HEK293 (cell line): ENCODE data around the gene ZWILCH.
A peak's percentile ranks its signal among the peaks of the same experiment; 100 is the strongest.

Experiments used
- CTCF ChIA-PET: fragments of 350-600 bp; formaldehyde crosslinking; extraction: SDS; loops from one replicate; lab custom pipeline; 2021; ENCODE audit warnings: antibody characterized with exemption; lab: Yijun Ruan, JAX
- POLR2A ChIA-PET: fragments of 300-600 bp; formaldehyde crosslinking; extraction: SDS; loops from one replicate; lab custom pipeline; 2020; ENCODE audit warnings: antibody characterized with exemption, inconsistent platforms; lab: Yijun Ruan, JAX
- H3K27ac ChIP-seq: fragments of 200-500 bp; sonication (Bioruptor generic); 2 replicates; pipeline ENCODE4 v1.5.1; 2014; ENCODE audit warnings: low read depth, low read length, control low read depth, inconsistent platforms; ENCODE audit errors: extremely low read depth
- H3K36me3 ChIP-seq, 2 experiments: fragments of 200-500 bp in 1 of 2; sonication (Bioruptor generic) in 1 of 2; 1 replicate in 1 of 2; 2 replicates in 1 of 2; pipeline ENCODE4 v1.5.1; 2014 to 2017; ENCODE audit warnings: inconsistent platforms in 2 of 2, low read length in 2 of 2; ENCODE audit not compliant: control insufficient read depth in 2 of 2, insufficient read depth in 1 of 2
- H3K4me1 ChIP-seq: fragments of 200-500 bp; sonication (Bioruptor generic); 2 replicates; pipeline ENCODE4 v1.5.1; 2014; ENCODE audit warnings: mild to moderate bottlenecking, low read length, inconsistent platforms; ENCODE audit not compliant: control insufficient read depth, insufficient read depth
- H3K4me3 ChIP-seq: 2 replicates; pipeline ENCODE4 v1.5.1; 2011; ENCODE audit warnings: low read depth, mild to moderate bottlenecking, control low read depth, low read length, moderate library complexity
- H3K9me3 ChIP-seq: fragments of 200-500 bp; sonication (Bioruptor generic); 2 replicates; pipeline ENCODE4 v1.5.1; 2014; ENCODE audit warnings: low read depth, low read length, inconsistent platforms; ENCODE audit not compliant: control insufficient read depth, insufficient read depth
- BCL11B ChIP-seq: fragments of 450-650 bp; formaldehyde crosslinking; IDR thresholded peaks from 2 replicates; pipeline ENCODE4 v1.5.1; 2016; ENCODE audit warnings: low read depth, missing biosample characterization, missing genetic modification characterization
- KLF7 ChIP-seq: fragments of 450-650 bp; formaldehyde crosslinking; IDR thresholded peaks from 2 replicates; pipeline ENCODE4 v1.5.1; 2016; ENCODE audit warnings: missing biosample characterization, missing genetic modification characterization, borderline replicate concordance
- ZBTB1 ChIP-seq: fragments of 450-650 bp; formaldehyde crosslinking; IDR thresholded peaks from 2 replicates; pipeline ENCODE4 v1.5.1; 2016; ENCODE audit warnings: missing biosample characterization, missing genetic modification characterization
- ZFP41 ChIP-seq: fragments of 450-650 bp; formaldehyde crosslinking; IDR thresholded peaks from 2 replicates; pipeline ENCODE4 v1.5.1; 2016; ENCODE audit warnings: missing biosample characterization, missing genetic modification characterization, borderline replicate concordance
- ZNF155 ChIP-seq: fragments of 450-650 bp; formaldehyde crosslinking; IDR thresholded peaks from 2 replicates; pipeline ENCODE4 v1.5.1; 2016; ENCODE audit warnings: missing biosample characterization, missing genetic modification characterization
- ZNF2 ChIP-seq: fragments of 450-650 bp; formaldehyde crosslinking; IDR thresholded peaks from 2 replicates; pipeline ENCODE4 v1.5.1; 2016; ENCODE audit warnings: missing biosample characterization, missing genetic modification characterization
- ZNF354C ChIP-seq: fragments of 450-650 bp; formaldehyde crosslinking; IDR thresholded peaks from 2 replicates; pipeline ENCODE4 v1.5.1; 2016; ENCODE audit warnings: missing biosample characterization, missing genetic modification characterization, low read depth, borderline replicate concordance
- ZNF391 ChIP-seq: fragments of 450-650 bp; formaldehyde crosslinking; IDR thresholded peaks from 2 replicates; pipeline ENCODE4 v1.5.1; 2016; ENCODE audit warnings: low read depth, missing biosample characterization, missing genetic modification characterization, borderline replicate concordance
- TF ChIP-seq, protein P1 (sequence below): fragments of 450-650 bp; formaldehyde crosslinking; conservative IDR thresholded peaks from 2 replicates; pipeline ENCODE4 v1.5.1; 2016; ENCODE audit warnings: low read depth, missing biosample characterization, missing genetic modification characterization
- TF ChIP-seq, protein P2 (sequence below): fragments of 450-650 bp; formaldehyde crosslinking; IDR thresholded peaks from 2 replicates; pipeline ENCODE4 v1.5.1; 2017; ENCODE audit warnings: missing biosample characterization, missing genetic modification characterization
- TF ChIP-seq, protein P3 (sequence below): fragments of 450-650 bp; formaldehyde crosslinking; IDR thresholded peaks from 2 replicates; pipeline ENCODE4 v1.5.1; 2017; ENCODE audit warnings: missing biosample characterization, mild to moderate bottlenecking, missing genetic modification characterization, moderate library complexity
- TF ChIP-seq, protein P4 (sequence below): fragments of 450-650 bp; formaldehyde crosslinking; IDR thresholded peaks from 2 replicates; pipeline ENCODE4 v1.5.1; 2016; ENCODE audit warnings: missing biosample characterization, missing genetic modification characterization
- TF ChIP-seq, protein P5 (sequence below): fragments of 450-650 bp; formaldehyde crosslinking; IDR thresholded peaks from 2 replicates; pipeline ENCODE4 v1.5.1; 2016; ENCODE audit warnings: missing biosample characterization, missing genetic modification characterization

The ZWILCH gene

DNA sequence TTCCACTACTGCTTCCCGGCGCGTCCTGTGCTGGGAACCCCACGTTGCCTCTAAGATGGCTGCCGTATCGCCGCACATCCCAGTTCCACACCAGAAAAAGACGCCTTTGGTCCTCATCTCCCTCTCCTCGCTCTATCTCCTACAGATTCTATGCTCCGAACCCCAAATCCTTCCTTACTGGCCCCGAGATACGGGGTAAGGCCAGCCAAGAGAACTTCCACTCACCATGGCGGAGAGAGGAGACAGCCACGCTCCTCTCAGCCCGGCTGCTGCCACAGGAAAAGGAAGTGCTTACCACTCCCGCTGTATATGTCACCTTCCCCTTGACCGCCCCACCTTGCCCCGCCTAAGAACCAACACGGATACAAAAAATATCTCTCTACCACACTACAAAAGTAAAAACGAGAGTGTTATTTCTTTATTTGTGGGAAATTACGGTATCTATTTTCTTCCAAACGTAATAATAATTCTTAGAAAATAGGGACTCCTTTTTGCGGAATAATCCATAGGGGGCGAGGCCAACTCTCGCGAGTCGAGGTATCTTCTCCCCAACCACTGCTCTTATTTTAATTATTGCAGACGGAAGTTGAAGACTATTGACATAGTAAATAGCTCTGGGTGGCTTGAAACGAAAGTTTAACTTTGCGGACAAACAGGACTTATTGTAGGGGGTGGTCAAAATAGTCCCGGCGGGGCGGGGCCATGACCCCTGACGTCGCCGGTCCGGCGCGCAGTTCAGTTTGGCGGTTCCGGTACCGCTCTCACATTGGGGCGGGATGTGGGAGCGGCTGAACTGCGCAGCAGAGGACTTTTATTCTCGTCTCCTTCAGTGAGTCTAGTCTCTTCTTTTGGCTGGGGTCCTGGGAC lies at the start of gene ZWILCH, which contains the start of gene RPL4 (continued):
- TF ChIP-seq KLF7 (tag by site-specific recombination) (peak; percentile 97), ZBTB1 (0 out of 2 replicates have a peak, but pooled peaks have one; percentile 18), ZNF2 (tag by site-specific recombination) (peak; percentile 78; the same call in 1 of the 2 replicates), ZFP41 (tag by site-specific recombination) (0 out of 2 replicates have a peak, but pooled peaks have one; percentile 46)
- TF ChIP-seq, protein P1, sequence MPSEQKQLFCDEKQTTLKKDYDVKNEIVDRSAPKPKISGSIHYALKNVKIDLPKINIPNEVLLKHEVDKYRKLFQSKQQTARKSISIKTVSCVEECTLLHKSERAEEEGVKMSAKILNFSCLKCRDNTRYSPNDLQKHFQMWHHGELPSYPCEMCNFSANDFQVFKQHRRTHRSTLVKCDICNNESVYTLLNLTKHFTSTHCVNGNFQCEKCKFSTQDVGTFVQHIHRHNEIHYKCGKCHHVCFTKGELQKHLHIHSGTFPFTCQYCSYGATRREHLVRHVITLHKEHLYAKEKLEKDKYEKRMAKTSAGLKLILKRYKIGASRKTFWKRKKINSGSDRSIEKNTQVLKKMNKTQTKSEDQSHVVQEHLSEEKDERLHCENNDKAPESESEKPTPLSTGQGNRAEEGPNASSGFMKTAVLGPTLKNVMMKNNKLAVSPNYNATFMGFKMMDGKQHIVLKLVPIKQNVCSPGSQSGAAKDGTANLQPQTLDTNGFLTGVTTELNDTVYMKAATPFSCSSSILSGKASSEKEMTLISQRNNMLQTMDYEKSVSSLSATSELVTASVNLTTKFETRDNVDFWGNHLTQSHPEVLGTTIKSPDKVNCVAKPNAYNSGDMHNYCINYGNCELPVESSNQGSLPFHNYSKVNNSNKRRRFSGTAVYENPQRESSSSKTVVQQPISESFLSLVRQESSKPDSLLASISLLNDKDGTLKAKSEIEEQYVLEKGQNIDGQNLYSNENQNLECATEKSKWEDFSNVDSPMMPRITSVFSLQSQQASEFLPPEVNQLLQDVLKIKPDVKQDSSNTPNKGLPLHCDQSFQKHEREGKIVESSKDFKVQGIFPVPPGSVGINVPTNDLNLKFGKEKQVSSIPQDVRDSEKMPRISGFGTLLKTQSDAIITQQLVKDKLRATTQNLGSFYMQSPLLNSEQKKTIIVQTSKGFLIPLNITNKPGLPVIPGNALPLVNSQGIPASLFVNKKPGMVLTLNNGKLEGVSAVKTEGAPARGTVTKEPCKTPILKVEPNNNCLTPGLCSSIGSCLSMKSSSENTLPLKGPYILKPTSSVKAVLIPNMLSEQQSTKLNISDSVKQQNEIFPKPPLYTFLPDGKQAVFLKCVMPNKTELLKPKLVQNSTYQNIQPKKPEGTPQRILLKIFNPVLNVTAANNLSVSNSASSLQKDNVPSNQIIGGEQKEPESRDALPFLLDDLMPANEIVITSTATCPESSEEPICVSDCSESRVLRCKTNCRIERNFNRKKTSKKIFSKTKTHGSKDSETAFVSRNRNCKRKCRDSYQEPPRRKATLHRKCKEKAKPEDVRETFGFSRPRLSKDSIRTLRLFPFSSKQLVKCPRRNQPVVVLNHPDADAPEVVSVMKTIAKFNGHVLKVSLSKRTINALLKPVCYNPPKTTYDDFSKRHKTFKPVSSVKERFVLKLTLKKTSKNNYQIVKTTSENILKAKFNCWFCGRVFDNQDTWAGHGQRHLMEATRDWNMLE (tag by site-specific recombination) = peak; percentile 92
- TF ChIP-seq, protein P2, sequence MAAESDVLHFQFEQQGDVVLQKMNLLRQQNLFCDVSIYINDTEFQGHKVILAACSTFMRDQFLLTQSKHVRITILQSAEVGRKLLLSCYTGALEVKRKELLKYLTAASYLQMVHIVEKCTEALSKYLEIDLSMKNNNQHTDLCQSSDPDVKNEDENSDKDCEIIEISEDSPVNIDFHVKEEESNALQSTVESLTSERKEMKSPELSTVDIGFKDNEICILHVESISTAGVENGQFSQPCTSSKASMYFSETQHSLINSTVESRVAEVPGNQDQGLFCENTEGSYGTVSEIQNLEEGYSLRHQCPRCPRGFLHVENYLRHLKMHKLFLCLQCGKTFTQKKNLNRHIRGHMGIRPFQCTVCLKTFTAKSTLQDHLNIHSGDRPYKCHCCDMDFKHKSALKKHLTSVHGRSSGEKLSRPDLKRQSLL (tag by site-specific recombination) = peak; percentile 5; the same call in 1 of the 2 replicates
- TF ChIP-seq, protein P3, sequence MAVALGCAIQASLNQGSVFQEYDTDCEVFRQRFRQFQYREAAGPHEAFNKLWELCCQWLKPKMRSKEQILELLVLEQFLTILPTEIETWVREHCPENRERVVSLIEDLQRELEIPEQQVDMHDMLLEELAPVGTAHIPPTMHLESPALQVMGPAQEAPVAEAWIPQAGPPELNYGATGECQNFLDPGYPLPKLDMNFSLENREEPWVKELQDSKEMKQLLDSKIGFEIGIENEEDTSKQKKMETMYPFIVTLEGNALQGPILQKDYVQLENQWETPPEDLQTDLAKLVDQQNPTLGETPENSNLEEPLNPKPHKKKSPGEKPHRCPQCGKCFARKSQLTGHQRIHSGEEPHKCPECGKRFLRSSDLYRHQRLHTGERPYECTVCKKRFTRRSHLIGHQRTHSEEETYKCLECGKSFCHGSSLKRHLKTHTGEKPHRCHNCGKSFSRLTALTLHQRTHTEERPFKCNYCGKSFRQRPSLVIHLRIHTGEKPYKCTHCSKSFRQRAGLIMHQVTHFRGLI (tag by site-specific recombination) = peak; percentile 56; the same call in 1 of the 2 replicates

DNA sequence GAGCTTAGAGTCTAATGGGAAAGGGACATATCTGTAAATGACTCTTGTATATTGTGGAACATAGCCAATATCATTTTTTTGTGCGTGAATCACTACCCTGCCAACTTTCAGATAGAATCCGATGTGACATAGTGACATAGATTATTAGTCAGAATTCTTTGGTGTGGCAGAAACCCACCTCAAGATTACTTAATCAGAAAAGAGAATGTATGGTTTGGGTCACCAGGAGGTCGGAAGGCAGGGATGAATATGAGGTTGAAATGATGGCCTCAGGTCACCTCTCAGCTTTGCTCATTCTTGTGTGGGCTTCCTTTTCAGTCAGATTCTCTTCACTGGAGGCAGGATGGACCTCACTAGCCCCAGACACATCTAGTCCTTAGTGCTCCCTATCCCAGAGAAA lies 48.9 kb upstream of the ZWILCH start:
- H3K4me1 ChIP-seq = no peaks in the 10 kb centered on the region
- ChIA-PET POLR2A (no interaction called here), CTCF (interaction anchor here (0.7 kb wide), 1 partner anchor 53 kb away, joined by 3 read pairs; no protein-coding TSS in a partner anchor)
- no peaks in the 10 kb centered on the region; a peak in 1 of 3 replicates for H3K36me3 ChIP-seq
- H3K27ac ChIP-seq = no peak overlapping the region
- H3K9me3 ChIP-seq = no peaks in the 10 kb centered on the region
- no peak overlapping the region for H3K4me3 ChIP-seq
- TF ChIP-seq ZNF155 (no peak), ZNF354C (no peak), BCL11B (no peak), ZNF391 (tag by site-specific recombination) (no peak)
- TF ChIP-seq, protein P1 (tag by site-specific recombination) = no peak
- TF ChIP-seq, protein P4, sequence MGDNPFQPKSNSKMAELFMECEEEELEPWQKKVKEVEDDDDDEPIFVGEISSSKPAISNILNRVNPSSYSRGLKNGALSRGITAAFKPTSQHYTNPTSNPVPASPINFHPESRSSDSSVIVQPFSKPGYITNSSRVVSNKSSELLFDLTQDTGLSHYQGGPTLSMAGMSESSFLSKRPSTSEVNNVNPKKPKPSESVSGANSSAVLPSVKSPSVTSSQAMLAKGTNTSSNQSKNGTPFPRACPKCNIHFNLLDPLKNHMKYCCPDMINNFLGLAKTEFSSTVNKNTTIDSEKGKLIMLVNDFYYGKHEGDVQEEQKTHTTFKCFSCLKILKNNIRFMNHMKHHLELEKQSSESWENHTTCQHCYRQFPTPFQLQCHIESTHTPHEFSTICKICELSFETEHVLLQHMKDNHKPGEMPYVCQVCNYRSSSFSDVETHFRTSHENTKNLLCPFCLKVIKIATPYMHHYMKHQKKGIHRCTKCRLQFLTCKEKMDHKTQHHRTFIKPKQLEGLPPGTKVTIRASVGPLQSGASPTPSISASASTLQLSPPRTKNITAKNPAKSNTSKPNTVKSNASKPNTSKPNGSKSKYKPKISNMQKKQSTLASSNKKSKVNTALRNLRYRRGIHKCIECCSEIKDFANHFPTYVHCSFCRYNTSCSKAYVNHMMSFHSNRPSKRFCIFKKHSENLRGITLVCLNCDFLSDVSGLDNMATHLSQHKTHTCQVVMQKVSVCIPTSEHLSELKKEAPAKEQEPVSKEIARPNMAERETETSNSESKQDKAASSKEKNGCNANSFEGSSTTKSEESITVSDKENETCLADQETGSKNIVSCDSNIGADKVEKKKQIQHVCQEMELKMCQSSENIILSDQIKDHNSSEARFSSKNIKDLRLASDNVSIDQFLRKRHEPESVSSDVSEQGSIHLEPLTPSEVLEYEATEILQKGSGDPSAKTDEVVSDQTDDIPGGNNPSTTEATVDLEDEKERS = no peak
- TF ChIP-seq, protein P5, sequence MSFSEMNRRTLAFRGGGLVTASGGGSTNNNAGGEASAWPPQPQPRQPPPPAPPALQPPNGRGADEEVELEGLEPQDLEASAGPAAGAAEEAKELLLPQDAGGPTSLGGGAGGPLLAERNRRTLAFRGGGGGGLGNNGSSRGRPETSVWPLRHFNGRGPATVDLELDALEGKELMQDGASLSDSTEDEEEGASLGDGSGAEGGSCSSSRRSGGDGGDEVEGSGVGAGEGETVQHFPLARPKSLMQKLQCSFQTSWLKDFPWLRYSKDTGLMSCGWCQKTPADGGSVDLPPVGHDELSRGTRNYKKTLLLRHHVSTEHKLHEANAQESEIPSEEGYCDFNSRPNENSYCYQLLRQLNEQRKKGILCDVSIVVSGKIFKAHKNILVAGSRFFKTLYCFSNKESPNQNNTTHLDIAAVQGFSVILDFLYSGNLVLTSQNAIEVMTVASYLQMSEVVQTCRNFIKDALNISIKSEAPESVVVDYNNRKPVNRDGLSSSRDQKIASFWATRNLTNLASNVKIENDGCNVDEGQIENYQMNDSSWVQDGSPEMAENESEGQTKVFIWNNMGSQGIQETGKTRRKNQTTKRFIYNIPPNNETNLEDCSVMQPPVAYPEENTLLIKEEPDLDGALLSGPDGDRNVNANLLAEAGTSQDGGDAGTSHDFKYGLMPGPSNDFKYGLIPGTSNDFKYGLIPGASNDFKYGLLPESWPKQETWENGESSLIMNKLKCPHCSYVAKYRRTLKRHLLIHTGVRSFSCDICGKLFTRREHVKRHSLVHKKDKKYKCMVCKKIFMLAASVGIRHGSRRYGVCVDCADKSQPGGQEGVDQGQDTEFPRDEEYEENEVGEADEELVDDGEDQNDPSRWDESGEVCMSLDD (tag by site-specific recombination) = no peak
